ENCODE data around the gene CDH15. TPM values are rescaled to one million over a fixed set of nuclear protein-coding genes. Genes with fewer than 3 reads are reported as not detected.
A peak's percentile ranks its signal among the peaks of the same experiment; 100 is the strongest.

Gene CDH15
- total RNA-seq, 2 experiments from 2014 or later = not detected

DNA sequence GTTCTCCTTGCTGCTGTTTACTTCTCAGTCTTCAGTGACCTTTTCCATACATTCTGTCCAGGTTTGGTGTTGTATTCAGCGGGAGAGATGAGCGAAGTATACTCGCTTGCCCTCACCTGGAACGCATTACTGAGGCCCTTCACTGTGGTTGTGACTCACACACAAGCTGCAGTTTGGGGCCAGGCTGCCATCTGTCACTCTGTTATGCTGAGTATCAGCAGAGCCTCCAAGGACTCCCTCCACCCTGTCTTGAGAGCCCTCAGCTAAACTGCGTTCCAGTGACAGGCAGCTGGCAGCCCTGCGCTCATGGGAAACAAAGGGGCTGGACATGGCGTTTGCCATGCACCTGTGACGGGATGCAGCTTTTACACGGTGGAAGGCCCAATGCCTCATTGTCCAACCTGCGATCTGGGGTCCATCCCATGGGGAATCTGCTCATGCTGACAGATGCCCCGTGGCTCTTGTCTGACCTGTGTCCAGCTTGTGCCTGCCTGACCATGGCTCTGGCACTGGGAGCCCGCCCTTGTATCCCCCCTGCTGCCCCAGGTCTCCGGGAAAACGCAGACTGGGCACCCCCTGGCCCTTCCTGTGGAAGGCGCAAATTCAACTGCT is 39.5 kb downstream of the CDH15 start:
- POLR2A ChIA-PET = no interaction called here
- CTCF ChIA-PET = no interaction called here
- intact Hi-C loops (cut with micrococcal nuclease) = loop anchor here (10.0 kb wide), 1 partner anchor 116 kb away; the partner anchor contains the start of gene ACSF3
- H3K4me1 Mint-ChIP-seq (ENCODE audit: low read depth) = no peaks in the 10 kb centered on the region
- no peaks in the 10 kb centered on the region for H3K36me3 Mint-ChIP-seq
- no peak for DNase-seq
- H3K9me3 Mint-ChIP-seq = no peaks in the 10 kb centered on the region
- no peak overlapping the region for H3K4me3 Mint-ChIP-seq
- no peak overlapping the region for H3K27ac Mint-ChIP-seq
- peaks cover 12% of the 10 kb centered on the region for H3K27me3 Mint-ChIP-seq

DNA sequence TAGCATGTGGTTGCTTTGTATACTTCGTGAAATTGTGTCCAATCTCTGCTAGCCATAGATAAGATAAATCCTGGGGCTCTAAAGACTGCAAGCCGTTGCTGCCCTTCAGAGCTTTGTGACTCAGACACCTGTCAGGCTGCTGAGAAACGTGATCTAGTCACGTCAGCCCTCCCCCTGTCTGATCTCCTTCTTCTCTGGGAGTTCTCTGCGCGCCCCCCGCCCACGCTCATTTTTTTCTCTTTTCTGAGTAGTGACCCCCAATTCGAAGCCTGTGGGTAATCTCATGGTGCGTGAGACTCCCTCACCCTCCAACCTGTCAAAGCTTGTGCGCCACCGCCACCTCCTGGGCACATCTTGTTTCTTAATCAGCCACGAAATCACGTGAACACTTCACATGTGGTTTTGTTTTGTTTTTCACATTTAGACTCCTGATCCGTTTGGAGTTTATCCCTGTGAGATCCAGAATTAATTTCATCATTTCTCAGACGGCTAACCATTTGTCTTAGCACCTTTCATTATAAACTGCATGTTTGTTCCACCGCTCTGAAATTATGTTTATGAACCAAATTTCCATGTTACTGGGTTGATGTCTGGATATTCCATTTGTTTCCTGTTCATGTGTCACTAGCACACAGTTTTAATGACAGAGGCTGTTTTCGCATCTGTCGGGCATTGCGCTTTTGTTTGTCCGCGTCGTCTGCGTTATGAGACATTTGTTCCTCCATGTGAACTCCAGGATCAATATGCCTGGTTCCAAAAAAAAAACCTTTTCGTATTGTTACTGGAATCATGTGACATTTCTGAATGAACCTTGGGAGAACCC is 45.0 kb downstream of the CDH15 start:
- H3K27ac Mint-ChIP-seq = peak overlapping the region; percentile 75
- peaks cover 2% of the 10 kb centered on the region for H3K36me3 Mint-ChIP-seq

DNA sequence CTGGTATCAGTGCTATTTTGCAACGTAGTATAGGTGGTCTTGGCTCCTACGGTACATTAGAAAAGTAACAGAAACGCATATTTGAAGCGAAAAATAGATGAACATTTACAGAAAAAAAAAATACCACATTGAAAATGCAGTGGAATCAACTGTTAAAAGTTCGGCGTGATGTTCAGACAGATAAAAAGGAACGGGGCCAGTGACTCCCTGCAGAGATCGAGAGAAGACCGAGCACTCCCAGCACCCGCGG is 45.5 kb downstream of the CDH15 start:
- peak overlapping the region; percentile 75 for H3K4me3 Mint-ChIP-seq
- POLR2A ChIA-PET = interaction anchor here (1.0 to 1.2 kb wide), 3 partner anchors 24 to 124 kb away, joined by 3 to 5 read pairs (median 3); partner anchors contain the start of gene ACSF3

More for the DNA sequence above, 45.0 kb downstream of the CDH15 start:
- Mint-ChIP-seq H3K4me3 (peak overlapping the region; percentile 75), H3K27me3 (no peaks in the 10 kb centered on the region), H3K4me1 (ENCODE audit: low read depth) (peaks cover 10% of the 10 kb centered on the region), H3K9me3 (no peaks in the 10 kb centered on the region)
- ChIA-PET POLR2A (interaction anchor here (0.6 to 1.0 kb wide), 2 partner anchors 72 to 405 kb away, joined by 3 to 4 read pairs; partner anchors contain the start of gene APRT), CTCF (interaction anchor here (0.7 to 1.3 kb wide), 9 partner anchors 8 to 479 kb away, joined by 3 to 9 read pairs (median 4); no protein-coding TSS in a partner anchor)
- intact Hi-C loops (cut with micrococcal nuclease) = loop anchor here (1.0 to 10.0 kb wide), 8 partner anchors 24 to 404 kb away; partner anchors contain the start of genes ACSF3 and CDH15
- peak; percentile 88 for DNase-seq

GRCh38 chr16:89217388-89218191 is 46.0 kb downstream of the CDH15 start, which contains the start of gene ZNF778:
TSS of gene ZNF778 (plus strand) at chr16:89217703. CDS start at chr16:89221128, 3,425 bp downstream.
- H3K27ac Mint-ChIP-seq = peak within 1 kb of the TSS; percentile 75
- peaks cover 6% of the 10 kb centered on the region for H3K36me3 Mint-ChIP-seq
- no peaks in the 10 kb centered on the region for H3K27me3 Mint-ChIP-seq
- H3K9me3 Mint-ChIP-seq = no peaks in the 10 kb centered on the region
- H3K4me3 Mint-ChIP-seq = peak within 1 kb of the TSS; percentile 75
- intact Hi-C loops (cut with micrococcal nuclease) = loop anchor here (1.0 to 10.0 kb wide), 3 partner anchors 23 to 191 kb away; partner anchors contain the start of gene ACSF3
- DNase-seq = peak; percentile 87
- POLR2A ChIA-PET = interaction anchor here (0.6 to 1.2 kb wide), 5 partner anchors 23 to 124 kb away, joined by 3 to 5 read pairs (median 3); partner anchors contain the start of gene ACSF3
- CTCF ChIA-PET = interaction anchor here (0.9 to 1.5 kb wide), 7 partner anchors 23 to 405 kb away, joined by 3 to 16 read pairs (median 5); partner anchors contain the start of genes APRT, GALNS and TRAPPC2L
- H3K4me1 Mint-ChIP-seq (ENCODE audit: low read depth) = peaks cover 10% of the 10 kb centered on the region

More for the DNA sequence above, 45.5 kb downstream of the CDH15 start:
- CTCF ChIA-PET = interaction anchor here (1.2 to 1.5 kb wide), 4 partner anchors 23 to 405 kb away, joined by 3 to 16 read pairs (median 4); partner anchors contain the start of gene APRT
- no peaks in the 10 kb centered on the region for H3K27me3 Mint-ChIP-seq
- peaks cover 10% of the 10 kb centered on the region for H3K4me1 Mint-ChIP-seq (ENCODE audit: low read depth)
- peaks cover 4% of the 10 kb centered on the region for H3K36me3 Mint-ChIP-seq
- no peaks in the 10 kb centered on the region for H3K9me3 Mint-ChIP-seq
- peak overlapping the region; percentile 75 for H3K27ac Mint-ChIP-seq
- no peak for DNase-seq
- intact Hi-C loops (cut with micrococcal nuclease) = loop anchor here (1.0 to 10.0 kb wide), 3 partner anchors 23 to 190 kb away; partner anchors contain the start of gene ACSF3

DNA sequence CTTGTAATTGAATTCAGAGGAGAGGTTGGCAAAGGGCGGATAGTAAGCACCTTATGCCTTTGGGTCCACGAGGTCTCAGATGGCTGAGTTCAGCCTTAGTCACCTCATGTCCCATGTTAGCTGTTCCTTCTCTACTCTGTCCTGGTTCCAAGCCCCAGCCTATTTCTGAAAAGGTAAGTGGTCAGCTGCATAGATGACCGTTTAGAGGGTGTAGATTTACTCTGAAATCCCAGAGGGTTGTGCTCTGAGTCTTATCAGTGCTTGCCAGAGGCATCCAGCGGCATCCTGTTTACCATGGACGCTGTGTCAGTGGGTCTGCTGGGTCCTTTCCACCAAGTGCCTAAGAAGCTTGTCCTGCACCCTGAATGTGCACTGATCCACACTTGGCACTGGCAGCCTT is 47.8 kb downstream of the CDH15 start:
- ChIA-PET POLR2A (no interaction called here), CTCF (interaction anchor here (1.2 kb wide), 1 partner anchor 21 kb away, joined by 4 read pairs; no protein-coding TSS in a partner anchor)
- Mint-ChIP-seq H3K36me3 (peaks cover 13% of the 10 kb centered on the region), H3K4me3 (peak overlapping the region; percentile 57), H3K4me1 (ENCODE audit: low read depth) (peaks cover 10% of the 10 kb centered on the region), H3K27ac (no peak overlapping the region), H3K27me3 (no peaks in the 10 kb centered on the region), H3K9me3 (no peaks in the 10 kb centered on the region)
- intact Hi-C loops (cut with micrococcal nuclease) = loop anchor here (10.0 kb wide), 1 partner anchor 125 kb away; the partner anchor contains the start of gene ACSF3
- no peak for DNase-seq

DNA sequence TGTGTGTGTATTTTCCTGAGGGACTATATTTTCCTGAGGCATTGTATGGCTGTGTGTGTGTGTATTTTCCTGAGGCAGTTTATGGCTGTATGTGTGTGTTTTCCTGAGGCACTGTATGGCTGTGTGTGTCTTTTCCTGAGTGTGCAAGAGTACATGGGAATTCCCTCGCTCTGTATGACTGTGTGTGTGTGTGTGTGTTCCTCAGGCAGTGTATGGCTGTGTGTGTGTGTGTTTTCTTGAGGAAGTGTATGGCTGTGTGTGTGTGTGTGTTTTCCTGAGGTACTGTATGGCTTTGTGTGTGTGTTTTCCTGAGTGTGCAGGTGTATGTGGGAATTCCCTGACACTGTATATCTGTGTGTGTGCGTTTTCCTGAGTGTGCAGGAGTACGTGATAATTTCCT is 50.1 kb downstream of the CDH15 start:
- Mint-ChIP-seq H3K4me3 (no peak overlapping the region), H3K36me3 (peaks cover 33% of the 10 kb centered on the region), H3K4me1 (ENCODE audit: low read depth) (peaks cover 5% of the 10 kb centered on the region), H3K9me3 (peaks cover 3% of the 10 kb centered on the region), H3K27me3 (no peaks in the 10 kb centered on the region), H3K27ac (no peak overlapping the region)
- intact Hi-C loops (cut with micrococcal nuclease) = no loop called here
- ChIA-PET POLR2A (no interaction called here), CTCF (no interaction called here)
- no peak for DNase-seq

DNA sequence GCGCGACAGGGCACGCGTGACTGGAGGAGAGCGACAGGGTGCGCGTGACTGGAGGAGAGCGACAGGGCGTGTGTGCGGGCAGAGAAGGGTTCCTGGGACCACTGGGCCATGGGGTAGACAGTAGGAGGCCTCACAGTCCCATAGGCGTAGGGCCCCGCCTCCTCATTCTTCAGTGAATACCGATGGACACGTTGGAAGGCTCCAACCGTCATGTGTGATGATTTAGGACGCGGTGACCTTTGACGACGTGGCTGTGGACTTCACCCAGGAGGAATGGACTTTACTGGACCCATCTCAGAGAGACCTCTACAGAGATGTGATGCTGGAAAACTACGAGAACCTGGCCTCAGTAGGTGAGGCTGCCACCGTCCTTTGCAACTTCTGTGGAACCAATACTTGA is 51.4 kb downstream of the CDH15 start:
- no peak for DNase-seq
- POLR2A ChIA-PET = no interaction called here
- Mint-ChIP-seq H3K4me1 (ENCODE audit: low read depth) (peaks cover 3% of the 10 kb centered on the region), H3K36me3 (peaks cover 46% of the 10 kb centered on the region), H3K27me3 (no peaks in the 10 kb centered on the region), H3K9me3 (peaks cover 16% of the 10 kb centered on the region), H3K4me3 (no peak overlapping the region), H3K27ac (no peak overlapping the region)
- intact Hi-C loops (cut with micrococcal nuclease) = no loop called here
- CTCF ChIA-PET = no interaction called here

GRCh38 chr16:89224665-89225064 is 53.1 kb downstream of the CDH15 start:
- Mint-ChIP-seq H3K4me1 (ENCODE audit: low read depth) (no peaks in the 10 kb centered on the region), H3K4me3 (no peak overlapping the region), H3K27ac (no peak overlapping the region), H3K36me3 (peaks cover 59% of the 10 kb centered on the region), H3K27me3 (no peaks in the 10 kb centered on the region), H3K9me3 (peaks cover 29% of the 10 kb centered on the region)
- POLR2A ChIA-PET = no interaction called here
- CTCF ChIA-PET = interaction anchor here (0.6 kb wide), 2 partner anchors 9 to 139 kb away, joined by 3 to 5 read pairs; no protein-coding TSS in a partner anchor
- no peak for DNase-seq
- intact Hi-C loops (cut with micrococcal nuclease) = no loop called here

DNA sequence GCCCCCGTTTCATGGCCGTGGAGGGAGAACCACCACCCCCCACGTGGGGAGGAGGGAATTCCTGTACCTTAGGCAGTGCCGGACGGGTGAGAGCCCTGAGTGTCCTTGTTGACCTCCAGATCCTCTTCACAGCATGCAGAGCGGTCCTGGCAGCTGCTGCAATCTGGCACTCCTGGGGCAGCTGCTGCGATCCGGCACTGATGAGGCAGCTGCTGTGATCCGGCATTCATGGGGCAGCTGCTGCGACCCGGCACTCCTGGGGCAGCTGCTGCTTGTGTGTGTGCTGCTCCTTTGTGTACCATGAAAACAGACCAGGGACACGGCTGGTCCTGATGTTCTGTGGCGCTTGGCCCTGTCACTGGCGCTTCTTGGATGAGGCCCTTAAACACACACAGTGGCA is 58.7 kb downstream of the CDH15 start:
- Mint-ChIP-seq H3K27me3 (no peaks in the 10 kb centered on the region), H3K9me3 (peaks cover 29% of the 10 kb centered on the region), H3K4me3 (no peak overlapping the region), H3K36me3 (peaks cover 68% of the 10 kb centered on the region), H3K4me1 (ENCODE audit: low read depth) (no peaks in the 10 kb centered on the region), H3K27ac (no peak overlapping the region)
- CTCF ChIA-PET = no interaction called here
- intact Hi-C loops (cut with micrococcal nuclease) = no loop called here
- POLR2A ChIA-PET = no interaction called here
- no peak for DNase-seq

GRCh38 chr16:89232107-89232506 is 60.6 kb downstream of the CDH15 start:
- H3K4me1 Mint-ChIP-seq (ENCODE audit: low read depth) = no peaks in the 10 kb centered on the region
- intact Hi-C loops (cut with micrococcal nuclease) = no loop called here
- no peak overlapping the region for H3K27ac Mint-ChIP-seq
- no peak for DNase-seq
- H3K9me3 Mint-ChIP-seq = peaks cover 21% of the 10 kb centered on the region
- H3K36me3 Mint-ChIP-seq = peaks cover 53% of the 10 kb centered on the region
- no peak overlapping the region for H3K4me3 Mint-ChIP-seq
- H3K27me3 Mint-ChIP-seq = no peaks in the 10 kb centered on the region
- ChIA-PET CTCF (no interaction called here), POLR2A (no interaction called here)

- Mint-ChIP-seq H3K9me3 (peaks cover 3% of the 10 kb centered on the region), H3K27me3 (no peaks in the 10 kb centered on the region), H3K4me1 (ENCODE audit: low read depth) (no peaks in the 10 kb centered on the region), H3K36me3 (peaks cover 35% of the 10 kb centered on the region), H3K27ac (no peak overlapping the region), H3K4me3 (no peak overlapping the region)
- POLR2A ChIA-PET = no interaction called here
- DNase-seq = no peak
- CTCF ChIA-PET = no interaction called here
- intact Hi-C loops (cut with micrococcal nuclease) = no loop called here
Measured at GRCh38 chr16:89233678-89234490, 62.3 kb downstream of the CDH15 start.

Measured in activated CD4-positive, alpha-beta memory T cell treated with anti-CD3 and anti-CD28 coated beads for 36 hours (primary cell).